ENCODE results near the gene TGFA. TPM values are rescaled to one million over a fixed set of nuclear protein-coding genes. Genes with fewer than 3 reads are reported as not detected.

TGFA gene
- total RNA-seq, 1 donor from 2014 or later, result 1.1 TPM

DNA sequence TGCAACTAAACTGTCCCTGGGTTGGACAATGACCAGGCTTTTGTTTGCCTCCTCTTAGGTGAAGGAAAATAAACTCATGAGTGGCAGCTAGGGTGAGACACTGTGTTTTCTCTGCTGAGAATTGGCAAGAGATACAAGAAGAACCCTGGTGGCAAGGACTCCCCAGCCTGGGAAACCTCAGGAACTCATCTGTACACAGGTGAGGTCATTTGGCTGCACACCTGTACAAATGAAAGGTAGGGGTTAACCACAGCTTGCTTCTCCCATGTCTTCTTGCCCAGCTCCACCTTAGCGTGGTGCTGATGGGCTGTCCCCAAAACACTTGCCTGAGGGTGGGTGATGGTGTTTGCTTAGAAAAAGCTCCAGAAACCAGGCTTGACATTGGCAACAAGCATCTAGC, 154.6 kb downstream of the TGFA start:
- Histone ChIP-seq H3K27me3 (ENCODE audit: low read depth) (peaks cover 59% of the 10 kb centered on the region), H3K36me3 (no peaks in the 10 kb centered on the region), H3K4me3 (no peak overlapping the region), H3K27ac (replicated peaks) (no peak overlapping the region), H3K9me3 (replicated peaks) (peaks cover 7% of the 10 kb centered on the region), H3K4me1 (no peaks in the 10 kb centered on the region)
- no peak for DNase-seq
- intact Hi-C loops (cut with micrococcal nuclease), result no loop called here
- TF ChIP-seq, protein P1, sequence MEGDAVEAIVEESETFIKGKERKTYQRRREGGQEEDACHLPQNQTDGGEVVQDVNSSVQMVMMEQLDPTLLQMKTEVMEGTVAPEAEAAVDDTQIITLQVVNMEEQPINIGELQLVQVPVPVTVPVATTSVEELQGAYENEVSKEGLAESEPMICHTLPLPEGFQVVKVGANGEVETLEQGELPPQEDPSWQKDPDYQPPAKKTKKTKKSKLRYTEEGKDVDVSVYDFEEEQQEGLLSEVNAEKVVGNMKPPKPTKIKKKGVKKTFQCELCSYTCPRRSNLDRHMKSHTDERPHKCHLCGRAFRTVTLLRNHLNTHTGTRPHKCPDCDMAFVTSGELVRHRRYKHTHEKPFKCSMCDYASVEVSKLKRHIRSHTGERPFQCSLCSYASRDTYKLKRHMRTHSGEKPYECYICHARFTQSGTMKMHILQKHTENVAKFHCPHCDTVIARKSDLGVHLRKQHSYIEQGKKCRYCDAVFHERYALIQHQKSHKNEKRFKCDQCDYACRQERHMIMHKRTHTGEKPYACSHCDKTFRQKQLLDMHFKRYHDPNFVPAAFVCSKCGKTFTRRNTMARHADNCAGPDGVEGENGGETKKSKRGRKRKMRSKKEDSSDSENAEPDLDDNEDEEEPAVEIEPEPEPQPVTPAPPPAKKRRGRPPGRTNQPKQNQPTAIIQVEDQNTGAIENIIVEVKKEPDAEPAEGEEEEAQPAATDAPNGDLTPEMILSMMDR (IDR thresholded peaks at IDR 0.05; ENCODE audit: borderline replicate concordance), result no peak

Other genes starting within 250 kb of the TGFA start
- gene ADD2, start 214.4 kb upstream of the TGFA start, total RNA-seq, result 2.7 TPM
- not detected for gene FIGLA, start 236.8 kb upstream of the TGFA start, total RNA-seq